Measurements from ENCODE around the gene TPST1.

- TF ChIP-seq CTCF (IDR thresholded peaks at IDR 0.05): no peak
- TF ChIP-seq TEAD4 (IDR thresholded peaks at IDR 0.05; ENCODE audit: borderline replicate concordance, insufficient read depth): no peak
- TF ChIP-seq POLR2AphosphoS5 (IDR thresholded peaks at IDR 0.05; ENCODE audit: low read depth, low read length): no peak
- no peak for TF ChIP-seq YY1 (IDR thresholded peaks at IDR 0.05; ENCODE audit: low read depth)
- TF ChIP-seq FOSL2 (IDR thresholded peaks at IDR 0.05; ENCODE audit: borderline replicate concordance, low read depth): no peak
- TF ChIP-seq, protein P1, sequence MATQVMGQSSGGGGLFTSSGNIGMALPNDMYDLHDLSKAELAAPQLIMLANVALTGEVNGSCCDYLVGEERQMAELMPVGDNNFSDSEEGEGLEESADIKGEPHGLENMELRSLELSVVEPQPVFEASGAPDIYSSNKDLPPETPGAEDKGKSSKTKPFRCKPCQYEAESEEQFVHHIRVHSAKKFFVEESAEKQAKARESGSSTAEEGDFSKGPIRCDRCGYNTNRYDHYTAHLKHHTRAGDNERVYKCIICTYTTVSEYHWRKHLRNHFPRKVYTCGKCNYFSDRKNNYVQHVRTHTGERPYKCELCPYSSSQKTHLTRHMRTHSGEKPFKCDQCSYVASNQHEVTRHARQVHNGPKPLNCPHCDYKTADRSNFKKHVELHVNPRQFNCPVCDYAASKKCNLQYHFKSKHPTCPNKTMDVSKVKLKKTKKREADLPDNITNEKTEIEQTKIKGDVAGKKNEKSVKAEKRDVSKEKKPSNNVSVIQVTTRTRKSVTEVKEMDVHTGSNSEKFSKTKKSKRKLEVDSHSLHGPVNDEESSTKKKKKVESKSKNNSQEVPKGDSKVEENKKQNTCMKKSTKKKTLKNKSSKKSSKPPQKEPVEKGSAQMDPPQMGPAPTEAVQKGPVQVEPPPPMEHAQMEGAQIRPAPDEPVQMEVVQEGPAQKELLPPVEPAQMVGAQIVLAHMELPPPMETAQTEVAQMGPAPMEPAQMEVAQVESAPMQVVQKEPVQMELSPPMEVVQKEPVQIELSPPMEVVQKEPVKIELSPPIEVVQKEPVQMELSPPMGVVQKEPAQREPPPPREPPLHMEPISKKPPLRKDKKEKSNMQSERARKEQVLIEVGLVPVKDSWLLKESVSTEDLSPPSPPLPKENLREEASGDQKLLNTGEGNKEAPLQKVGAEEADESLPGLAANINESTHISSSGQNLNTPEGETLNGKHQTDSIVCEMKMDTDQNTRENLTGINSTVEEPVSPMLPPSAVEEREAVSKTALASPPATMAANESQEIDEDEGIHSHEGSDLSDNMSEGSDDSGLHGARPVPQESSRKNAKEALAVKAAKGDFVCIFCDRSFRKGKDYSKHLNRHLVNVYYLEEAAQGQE (IDR thresholded peaks at IDR 0.05; ENCODE audit: low read depth, low read length): no peak
- no peak for TF ChIP-seq MAX (IDR thresholded peaks at IDR 0.05; ENCODE audit: low read depth)
Observed at GRCh38 chr7:66301249-66301648, 96.1 kb downstream of the TPST1 start.

Measured in SK-N-SH (cell line).